ENCODE measurements around the gene TNFRSF25. TPM values are rescaled to one million over a fixed set of nuclear protein-coding genes. Genes with fewer than 3 reads are reported as not detected.
"Not testable (repeated sequence)": the region's sequence is repeated elsewhere in the genome, so short reads cannot be mapped to it uniquely, and the experiment has no call there.

TNFRSF25 gene
- total RNA-seq, 1 donor from 2014 or later: 11.6 TPM

GRCh38 chr1:6429660-6430411 is 36.1 kb downstream of the TNFRSF25 start:
- not testable (repeated sequence) for DNase-seq

- not testable (repeated sequence) for DNase-seq
Observed at GRCh38 chr1:6428453-6428852, 37.5 kb downstream of the TNFRSF25 start.

GRCh38 chr1:6427441-6428390 is 38.3 kb downstream of the TNFRSF25 start:
- no peak for DNase-seq

- no peak for DNase-seq
Observed at GRCh38 chr1:6426972-6427350, 39.0 kb downstream of the TNFRSF25 start.

- no peak for DNase-seq
Observed at GRCh38 chr1:6426277-6426971, 39.5 kb downstream of the TNFRSF25 start.

GRCh38 chr1:6425658-6426057 is 40.3 kb downstream of the TNFRSF25 start:
- no peak for DNase-seq

- DNase-seq: no peak
Observed at GRCh38 chr1:6424619-6425593, 41.1 kb downstream of the TNFRSF25 start, which contains the start of gene ESPN. TSS of gene ESPN (plus strand) at chr1:6424776. CDS start at chr1:6424956, 180 bp downstream.

- no peak for DNase-seq
Observed at GRCh38 chr1:6424000-6424565, 41.9 kb downstream of the TNFRSF25 start.

GRCh38 chr1:6423321-6423999 is 42.5 kb downstream of the TNFRSF25 start:
- DNase-seq: no peak

GRCh38 chr1:6421266-6421665 is 44.7 kb downstream of the TNFRSF25 start:
- no peak for DNase-seq

- DNase-seq: no peak
Observed at GRCh38 chr1:6420454-6421042, 45.4 kb downstream of the TNFRSF25 start.

GRCh38 chr1:6419804-6420453 is 46.0 kb downstream of the TNFRSF25 start, which contains the start of gene HES2:
TSS of gene HES2 (minus strand) at chr1:6419919. CDS start at chr1:6419820, 99 bp downstream.
- DNase-seq: no peak

- DNase-seq: no peak
Observed at GRCh38 chr1:6419397-6419803, 46.6 kb downstream of the TNFRSF25 start.

- no peak for DNase-seq
Observed at GRCh38 chr1:6418668-6419396, 47.1 kb downstream of the TNFRSF25 start.

GRCh38 chr1:6417961-6418667 is 47.9 kb downstream of the TNFRSF25 start:
- no peak for DNase-seq

- DNase-seq: no peak
Observed at GRCh38 chr1:6416906-6417305, 49.1 kb downstream of the TNFRSF25 start.

- no peak for DNase-seq
Observed at GRCh38 chr1:6416295-6416656, 49.7 kb downstream of the TNFRSF25 start.

All from skin of body (tissue), 2 donors.